ENCODE results near the gene POLE2.
A peak's percentile ranks its signal among the peaks of the same experiment; 100 is the strongest.

Gene POLE2

GRCh38 chr14:49594347-49595091 is 93.5 kb downstream of the POLE2 start:
- DNase-seq (ENCODE audit: low read depth in 2 of 2) = peak; percentile 56 to 83
- TF ChIP-seq, protein P1, sequence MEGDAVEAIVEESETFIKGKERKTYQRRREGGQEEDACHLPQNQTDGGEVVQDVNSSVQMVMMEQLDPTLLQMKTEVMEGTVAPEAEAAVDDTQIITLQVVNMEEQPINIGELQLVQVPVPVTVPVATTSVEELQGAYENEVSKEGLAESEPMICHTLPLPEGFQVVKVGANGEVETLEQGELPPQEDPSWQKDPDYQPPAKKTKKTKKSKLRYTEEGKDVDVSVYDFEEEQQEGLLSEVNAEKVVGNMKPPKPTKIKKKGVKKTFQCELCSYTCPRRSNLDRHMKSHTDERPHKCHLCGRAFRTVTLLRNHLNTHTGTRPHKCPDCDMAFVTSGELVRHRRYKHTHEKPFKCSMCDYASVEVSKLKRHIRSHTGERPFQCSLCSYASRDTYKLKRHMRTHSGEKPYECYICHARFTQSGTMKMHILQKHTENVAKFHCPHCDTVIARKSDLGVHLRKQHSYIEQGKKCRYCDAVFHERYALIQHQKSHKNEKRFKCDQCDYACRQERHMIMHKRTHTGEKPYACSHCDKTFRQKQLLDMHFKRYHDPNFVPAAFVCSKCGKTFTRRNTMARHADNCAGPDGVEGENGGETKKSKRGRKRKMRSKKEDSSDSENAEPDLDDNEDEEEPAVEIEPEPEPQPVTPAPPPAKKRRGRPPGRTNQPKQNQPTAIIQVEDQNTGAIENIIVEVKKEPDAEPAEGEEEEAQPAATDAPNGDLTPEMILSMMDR (IDR thresholded peaks at IDR 0.05; ENCODE audit: low read depth, low read length) = no peak
- H3K4me3 ChIP-seq (replicated peaks in 1 of 2; ENCODE audit: low read depth in 2 of 2, low read length in 2 of 2) = peak overlapping the region in 1 of 2 donors; percentile 15

Measured in cardiac fibroblast (primary cell).